Neural progenitor cell (in vitro differentiated cells): ENCODE measurements around the gene ISOC1. TPM values are rescaled to one million over a fixed set of nuclear protein-coding genes. Genes with fewer than 3 reads are reported as not detected.

Experiments
- DNase-seq: peaks from one replicate; pipeline ENCODE4 v3.0.0-alpha.2; 2016; ENCODE audit warnings: low spot score
- H2AFZ ChIP-seq: fragments of 200-600 bp; sonication (generic); replicated peaks from 2 replicates; pipeline ENCODE4 v1.6.1; 2016; ENCODE audit warnings: antibody characterized with exemption
- H3F3A ChIP-seq: fragments of 200-600 bp; sonication (generic); 2 replicates; pipeline ENCODE4 v1.6.1; 2016; ENCODE audit warnings: antibody characterized with exemption, low read depth
- H3K27ac ChIP-seq: fragments of 200-600 bp; sonication (generic); 2 replicates; pipeline ENCODE4 v1.5.1; 2016; ENCODE audit warnings: mild to moderate bottlenecking
- H3K27me3 ChIP-seq: fragments of 200-600 bp; sonication (generic); 2 replicates; pipeline ENCODE4 v1.6.1; 2016; ENCODE audit warnings: mild to moderate bottlenecking, moderate library complexity
- H3K36me3 ChIP-seq: fragments of 200-600 bp; sonication (generic); 2 replicates; pipeline ENCODE4 v1.5.1; 2016
- H3K4me1 ChIP-seq: fragments of 200-600 bp; sonication (generic); 2 replicates; pipeline ENCODE4 v1.6.1; 2016; ENCODE audit warnings: mixed run types
- H3K4me2 ChIP-seq: fragments of 200-600 bp; sonication (generic); 2 replicates; pipeline ENCODE4 v1.6.1; 2016
- H3K4me3 ChIP-seq: fragments of 200-600 bp; sonication (generic); 2 replicates; pipeline ENCODE4 v1.5.1; 2016
- H3K79me2 ChIP-seq: fragments of 200-600 bp; sonication (generic); 2 replicates; pipeline ENCODE4 v1.6.1; 2016; ENCODE audit warnings: low read depth
- H3K9ac ChIP-seq: fragments of 200-600 bp; sonication (generic); 2 replicates; pipeline ENCODE4 v1.6.1; 2016
- H3K9me3 ChIP-seq: fragments of 200-600 bp; sonication (generic); 2 replicates; pipeline ENCODE4 v1.5.1; 2016; ENCODE audit warnings: low read depth
- H4K20me1 ChIP-seq: fragments of 200-600 bp; sonication (generic); 2 replicates; pipeline ENCODE4 v1.6.1; 2016; ENCODE audit warnings: low read depth
- H3K27ac Mint-ChIP-seq: 3 replicates; pipeline ENCODE4 v1.8.0; 2021; ENCODE audit warnings: mixed read lengths
- H3K27me3 Mint-ChIP-seq: 2 replicates; pipeline ENCODE4 v1.8.0; 2022; ENCODE audit warnings: low read depth, mild to moderate bottlenecking, inconsistent platforms, moderate library complexity, mixed read lengths; ENCODE audit not compliant: insufficient read depth
- H3K36me3 Mint-ChIP-seq: 3 replicates; pipeline ENCODE4 v1.8.0; 2021; ENCODE audit warnings: mixed read lengths
- H3K4me1 Mint-ChIP-seq: 3 replicates; pipeline ENCODE4 v1.8.0; 2021; ENCODE audit warnings: mixed read lengths
- H3K4me3 Mint-ChIP-seq: 3 replicates; pipeline ENCODE4 v1.8.0; 2021; ENCODE audit warnings: mild to moderate bottlenecking, moderate library complexity, mixed read lengths
- H3K9me3 Mint-ChIP-seq: 3 replicates; pipeline ENCODE4 v1.8.0; 2020; ENCODE audit warnings: mixed read lengths
- CTCF ChIP-seq: fragments of 200-600 bp; sonication (generic); IDR thresholded peaks from 2 replicates; pipeline ENCODE4 v1.5.1; 2017; ENCODE audit warnings: antibody characterized with exemption, mild to moderate bottlenecking
- EZH2 ChIP-seq: fragments of 200-600 bp; sonication (generic); IDR thresholded peaks from 2 replicates; pipeline ENCODE4 v1.6.1; 2017; ENCODE audit warnings: antibody characterized with exemption, mild to moderate bottlenecking, moderate library complexity
- EZH2phosphoT487 ChIP-seq: fragments of 200-600 bp; sonication (generic); IDR thresholded peaks from 2 replicates; pipeline ENCODE4 v1.6.1; 2017; ENCODE audit warnings: antibody characterized with exemption
- total RNA-seq: library from RNA; depleted of rRNA; stranded (reverse); fragments of >200 nt; gene quantifications from 2 replicates; pipeline ENCODE4 v1.2.3, GENCODE V29; 2015; ENCODE audit warnings: low replicate concordance

Gene ISOC1
- total RNA-seq, 1 donor from 2014 or later = 35.7 TPM

GRCh38 chr5:129113867-129114266 is 19.3 kb downstream of the ISOC1 start:
- no peaks in the 10 kb centered on the region for H3K9me3 Mint-ChIP-seq
- Histone ChIP-seq H2AFZ (no peak overlapping the region), H3K27me3 (no peaks in the 10 kb centered on the region), H3K27ac (no peak overlapping the region), H3K36me3 (no peaks in the 10 kb centered on the region), H3K4me2 (no peak overlapping the region), H4K20me1 (no peaks in the 10 kb centered on the region), H3F3A (no peaks in the 10 kb centered on the region), H3K79me2 (no peaks in the 10 kb centered on the region), H3K4me3 (no peak overlapping the region), H3K9me3 (no peaks in the 10 kb centered on the region), H3K9ac (no peak overlapping the region), H3K4me1 (no peaks in the 10 kb centered on the region)
- no peak overlapping the region for H3K4me3 Mint-ChIP-seq
- no peaks in the 10 kb centered on the region for H3K27me3 Mint-ChIP-seq
- TF ChIP-seq CTCF (peak; percentile 4), EZH2 (no peak)
- H3K4me1 Mint-ChIP-seq = no peaks in the 10 kb centered on the region
- no peak for DNase-seq
- H3K27ac Mint-ChIP-seq = no peak overlapping the region
- H3K36me3 Mint-ChIP-seq = peaks cover 3% of the 10 kb centered on the region

- Histone ChIP-seq H3K79me2 (no peaks in the 10 kb centered on the region), H3K36me3 (no peaks in the 10 kb centered on the region), H3K9ac (no peak overlapping the region), H3K27ac (no peak overlapping the region), H3K4me3 (no peak overlapping the region), H3K4me1 (no peaks in the 10 kb centered on the region), H2AFZ (no peak overlapping the region), H3F3A (no peaks in the 10 kb centered on the region), H4K20me1 (no peaks in the 10 kb centered on the region), H3K9me3 (no peaks in the 10 kb centered on the region), H3K27me3 (no peaks in the 10 kb centered on the region), H3K4me2 (no peak overlapping the region)
- no peak for TF ChIP-seq CTCF
- no peak for TF ChIP-seq EZH2
- TF ChIP-seq EZH2phosphoT487 = no peak
- no peaks in the 10 kb centered on the region for H3K9me3 Mint-ChIP-seq
- no peak for DNase-seq
- H3K36me3 Mint-ChIP-seq = no peaks in the 10 kb centered on the region
- H3K27me3 Mint-ChIP-seq = no peaks in the 10 kb centered on the region
- no peaks in the 10 kb centered on the region for H3K4me1 Mint-ChIP-seq
- H3K4me3 Mint-ChIP-seq = no peak overlapping the region
- H3K27ac Mint-ChIP-seq = no peak overlapping the region
Observed at GRCh38 chr5:129114539-129115193, 20.1 kb downstream of the ISOC1 start.

- H3K9ac ChIP-seq = no peak overlapping the region
- no peaks in the 10 kb centered on the region for H3K36me3 ChIP-seq
- Mint-ChIP-seq H3K9me3 (no peaks in the 10 kb centered on the region), H3K4me3 (no peak overlapping the region), H3K27ac (no peak overlapping the region), H3K4me1 (no peaks in the 10 kb centered on the region), H3K27me3 (no peaks in the 10 kb centered on the region), H3K36me3 (no peaks in the 10 kb centered on the region)
- H3F3A ChIP-seq = no peaks in the 10 kb centered on the region
- no peak overlapping the region for H2AFZ ChIP-seq
- no peak overlapping the region for H3K4me3 ChIP-seq
- no peak overlapping the region for H3K4me2 ChIP-seq
- H3K9me3 ChIP-seq = no peaks in the 10 kb centered on the region
- TF ChIP-seq EZH2 (no peak), CTCF (no peak), EZH2phosphoT487 (no peak)
- no peaks in the 10 kb centered on the region for H3K27me3 ChIP-seq
- no peaks in the 10 kb centered on the region for H3K79me2 ChIP-seq
- no peaks in the 10 kb centered on the region for H3K4me1 ChIP-seq
- DNase-seq = no peak
- H4K20me1 ChIP-seq = no peaks in the 10 kb centered on the region
- no peak overlapping the region for H3K27ac ChIP-seq
Observed at GRCh38 chr5:129115680-129116079, 21.1 kb downstream of the ISOC1 start.
